Measurements from ENCODE around the gene CANT1. TPM values are rescaled to one million over a fixed set of nuclear protein-coding genes. Genes with fewer than 3 reads are reported as not detected.

CANT1 gene
- total RNA-seq, 1 experiment from 2014 or later = 97.1 TPM

GRCh38 chr17:79035686-79036085 is 26.1 kb upstream of the CANT1 start:
- CTCF ChIA-PET = interaction anchor here (1.7 to 2.4 kb wide), 6 partner anchors 7 to 356 kb away, joined by 4 to 16 read pairs (median 10); no protein-coding TSS in a partner anchor
- ATAC-seq = no peak

More at GRCh38 chr17:79035686-79036085, 26.1 kb upstream of the CANT1 start:
- Histone ChIP-seq H3K36me3 (ENCODE audit: control insufficient read depth in 1 of 2, insufficient read depth in 2 of 2, low read length in 2 of 2) (no peaks in the 10 kb centered on the region), H3K79me2 (ENCODE audit: insufficient read depth, low read length) (no peaks in the 10 kb centered on the region), H3K27me3 (ENCODE audit: insufficient read depth, low read length) (no peaks in the 10 kb centered on the region), H4K20me1 (ENCODE audit: insufficient read depth) (no peaks in the 10 kb centered on the region), H2AFZ (ENCODE audit: low read depth, low read length, poor library complexity, severe bottlenecking) (no peak overlapping the region), H3K27ac (ENCODE audit: low read depth, low read length) (no peak overlapping the region), H3K9me3 (ENCODE audit: control insufficient read depth in 1 of 2, insufficient read depth in 1 of 2, low read depth in 1 of 2, low read length in 2 of 2) (no peaks in the 10 kb centered on the region), H3K9me2 (ENCODE audit: insufficient read depth) (no peaks in the 10 kb centered on the region), H3K4me3 (replicated peaks in 1 of 2; ENCODE audit: low read depth in 1 of 2, low read length in 2 of 2) (no peak overlapping the region), H3K9ac (ENCODE audit: low read length) (no peak overlapping the region), H3K4me1 (ENCODE audit: control insufficient read depth in 1 of 2, insufficient read depth in 2 of 2, low read length in 2 of 2) (peaks cover 0 to 4% of the 10 kb centered on the region in 2 experiments; a peak in 2 of 4 replicates), H3K4me2 (ENCODE audit: low read length) (no peak overlapping the region)
- BruUV-seq (replicated peaks) = no TSS peak
- RAD21 ChIA-PET (ENCODE audit: low non-redundant PET in 1 of 2, low total read pairs in 2 of 2, uncharacterized antibody in 2 of 2, unreplicated experiment in 2 of 2) = no interaction called here
- intact Hi-C loops (cut with micrococcal nuclease) = no loop called here
- DNase-seq (ENCODE audit: low read depth, low spot score) = no peak
- POLR2A ChIA-PET = interaction anchor here (2.6 kb wide), 1 partner anchor 9 kb away, joined by 8 read pairs; no protein-coding TSS in a partner anchor
- TF ChIP-seq ZNF274 (IDR thresholded peaks at IDR 0.05; ENCODE audit: low read depth, low read length) = no peak
- no peak for TF ChIP-seq POLR2A (IDR thresholded peaks at IDR 0.05; ENCODE audit: borderline replicate concordance, extremely low read depth, insufficient read depth, insufficient read length)
- no peak for TF ChIP-seq TCF7L2 (IDR thresholded peaks at IDR 0.05; ENCODE audit: borderline replicate concordance, extremely low read depth, insufficient read depth, insufficient read length)
- no peak for TF ChIP-seq ATF3 (IDR thresholded peaks at IDR 0.05)
- TF ChIP-seq SIN3A (IDR thresholded peaks at IDR 0.05; ENCODE audit: low read depth) = no peak
- TF ChIP-seq CBX3 (IDR thresholded peaks at IDR 0.05; ENCODE audit: low read depth) = no peak
- no peak for TF ChIP-seq ZFX (IDR thresholded peaks at IDR 0.05)
- TF ChIP-seq SP1 (IDR thresholded peaks at IDR 0.05; ENCODE audit: low read depth) = no peak
- no peak for TF ChIP-seq EGR1 (IDR thresholded peaks at IDR 0.05; ENCODE audit: low read depth)
- no peak for TF ChIP-seq POLR2AphosphoS5 (IDR thresholded peaks at IDR 0.05; ENCODE audit: low read depth, low read length)
- TF ChIP-seq REST (IDR thresholded peaks at IDR 0.05; ENCODE audit: low read depth) = no peak
- no peak for TF ChIP-seq MAX (IDR thresholded peaks at IDR 0.05)
- no peak for TF ChIP-seq ELF1 (IDR thresholded peaks at IDR 0.05; ENCODE audit: borderline replicate concordance, low read depth)
- no peak for TF ChIP-seq FOSL1 (IDR thresholded peaks at IDR 0.05; ENCODE audit: low read depth)
- no peak for TF ChIP-seq EZH2 (IDR thresholded peaks at IDR 0.05)
- TF ChIP-seq SRF (IDR thresholded peaks at IDR 0.05; ENCODE audit: low read depth) = no peak
- TF ChIP-seq RAD21 (IDR thresholded peaks at IDR 0.05; ENCODE audit: low read depth) = no peak
- no peak for TF ChIP-seq CTCF (IDR thresholded peaks at IDR 0.05 in 2 of 3, conservative IDR thresholded peaks at IDR 0.05 in 1 of 3; ENCODE audit: borderline replicate concordance in 1 of 3, insufficient read depth in 1 of 3, low read depth in 2 of 3, low read length in 2 of 3)
- no peak for TF ChIP-seq JUND (IDR thresholded peaks at IDR 0.05)
- no peak for TF ChIP-seq YY1 (IDR thresholded peaks at IDR 0.05; ENCODE audit: extremely low read depth, insufficient replicate concordance, low read depth, low read length)

Data from HCT116 (cell line).